ENCODE measurements around the gene IRF7.

- TF ChIP-seq CTCF (IDR thresholded peaks at IDR 0.05) (no peak), POLR2A (IDR thresholded peaks at IDR 0.05) (no peak)
Observed at GRCh38 chr11:629237-629583, 13.5 kb upstream of the IRF7 start.
